ENCODE data around the gene PSMA3. TPM values are rescaled to one million over a fixed set of nuclear protein-coding genes. Genes with fewer than 3 reads are reported as not detected.
"Not testable (repeated sequence)": the region's sequence is repeated elsewhere in the genome, so short reads cannot be mapped to it uniquely, and the experiment has no call there.

The PSMA3 gene
- polyA plus RNA-seq, 3 donors: 59.9 to 170 (median 147) TPM

GRCh38 chr14:58258156-58258555, 13.5 kb downstream of the PSMA3 start:
- WGBS (ENCODE audit: insufficient coverage): no CpG with 5 or more reads among the region's 4 CpGs
- peak overlapping the region in 1 of 7 donors; percentile 32 for H3K27ac Mint-ChIP-seq
- intact Hi-C loops (cut with micrococcal nuclease): no loop called here

DNA sequence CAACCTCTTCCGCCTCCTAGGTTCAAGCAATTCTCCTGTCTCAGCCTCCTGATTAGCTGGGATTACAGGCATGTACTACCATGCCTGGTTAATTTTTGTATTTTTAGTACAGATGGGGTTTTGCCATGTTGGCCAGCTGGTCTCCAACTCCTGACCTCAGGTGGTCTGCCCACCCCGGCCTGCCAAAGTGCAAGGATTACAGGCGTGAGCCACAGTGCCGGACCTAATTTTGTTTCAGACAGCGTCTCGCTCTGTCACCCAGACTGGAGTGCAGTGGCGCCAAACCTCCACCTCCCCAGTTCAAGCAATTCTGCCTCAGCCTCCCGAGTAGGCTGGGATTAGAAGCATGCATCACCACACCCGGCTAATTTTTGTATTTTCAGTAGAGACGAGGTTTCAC, 17.4 kb downstream of the PSMA3 start:
- Histone ChIP-seq H3K79me2 (ENCODE audit: insufficient read depth, low read length) (peaks cover 56% of the 10 kb centered on the region), H3K36me3 (replicated peaks in 1 of 2; ENCODE audit: control insufficient read depth in 1 of 2, insufficient read depth in 2 of 2, low read length in 2 of 2) (peaks cover 94 to 100% of the 10 kb centered on the region in 2 donors), H4K20me1 (ENCODE audit: insufficient read depth, low read length) (peaks cover 97% of the 10 kb centered on the region)
- Mint-ChIP-seq H3K36me3 (peaks cover 66 to 87% of the 10 kb centered on the region in 2 donors), H3K27ac (peak overlapping the region in 1 of 7 donors; percentile 66)
- H3K4me3 ChIP-seq (replicated peaks in 1 of 3; ENCODE audit: low read depth in 2 of 3, low read length in 3 of 3); H3K9me3 ChIP-seq (replicated peaks in 1 of 2; ENCODE audit: control insufficient read depth in 1 of 2, insufficient read depth in 1 of 2, low read length in 2 of 2); H3K27ac ChIP-seq (ENCODE audit: low read depth in 1 of 2, low read length in 2 of 2); H3K27me3 Mint-ChIP-seq (ENCODE audit: low read depth in 3 of 3); H3K4me2 ChIP-seq (replicated peaks; ENCODE audit: extremely low read depth, low read length, poor library complexity, severe bottlenecking); H3K4me1 Mint-ChIP-seq; DNase-seq; H2AFZ ChIP-seq (ENCODE audit: insufficient read depth, low read depth, low read length, poor library complexity, severe bottlenecking); H3K27me3 ChIP-seq (ENCODE audit: control insufficient read depth in 2 of 2, insufficient read depth in 2 of 2, low read length in 2 of 2); H3K9me3 Mint-ChIP-seq; H3K9ac ChIP-seq (ENCODE audit: insufficient read depth, low read length, poor library complexity, severe bottlenecking); intact Hi-C loops (cut with micrococcal nuclease); H3K4me3 Mint-ChIP-seq; H3K4me1 ChIP-seq (ENCODE audit: control insufficient read depth in 1 of 2, insufficient read depth in 2 of 2, low read length in 2 of 2): not testable (repeated sequence)
- WGBS (ENCODE audit: insufficient coverage): 97% methylated on average over 7 of the region's 10 CpGs

More at GRCh38 chr14:58258156-58258555, 13.5 kb downstream of the PSMA3 start:
- Mint-ChIP-seq H3K4me1 (no peaks in the 10 kb centered on the region), H3K36me3 (peaks cover 49 to 80% of the 10 kb centered on the region in 2 donors), H3K27me3 (ENCODE audit: low read depth in 3 of 3) (no peaks in the 10 kb centered on the region), H3K4me3 (no peak overlapping the region), H3K9me3 (no peaks in the 10 kb centered on the region)
- no peak for DNase-seq
- no peaks in the 10 kb centered on the region for H3K27me3 ChIP-seq (ENCODE audit: control insufficient read depth in 2 of 2, insufficient read depth in 2 of 2, low read length in 2 of 2)
- peaks cover 55% of the 10 kb centered on the region for H3K79me2 ChIP-seq (ENCODE audit: insufficient read depth, low read length)
- no peak overlapping the region for H3K4me3 ChIP-seq (replicated peaks in 1 of 3; ENCODE audit: low read depth in 2 of 3, low read length in 3 of 3)
- H3K9me3 ChIP-seq (replicated peaks in 1 of 2; ENCODE audit: control insufficient read depth in 1 of 2, insufficient read depth in 1 of 2, low read length in 2 of 2): no peaks in the 10 kb centered on the region
- no peak overlapping the region for H3K27ac ChIP-seq (ENCODE audit: low read depth in 1 of 2, low read length in 2 of 2)
- TF ChIP-seq CTCF (IDR thresholded peaks at IDR 0.05): no peak
- peaks cover 85% of the 10 kb centered on the region for H4K20me1 ChIP-seq (ENCODE audit: insufficient read depth, low read length)
- no peak overlapping the region for H3K4me2 ChIP-seq (replicated peaks; ENCODE audit: extremely low read depth, low read length, poor library complexity, severe bottlenecking)
- H3K4me1 ChIP-seq (ENCODE audit: control insufficient read depth in 1 of 2, insufficient read depth in 2 of 2, low read length in 2 of 2): no peaks in the 10 kb centered on the region
- H2AFZ ChIP-seq (ENCODE audit: insufficient read depth, low read depth, low read length, poor library complexity, severe bottlenecking): no peak overlapping the region
- peaks cover 86 to 98% of the 10 kb centered on the region in 2 donors for H3K36me3 ChIP-seq (replicated peaks in 1 of 2; ENCODE audit: control insufficient read depth in 1 of 2, insufficient read depth in 2 of 2, low read length in 2 of 2)
- H3K9ac ChIP-seq (ENCODE audit: insufficient read depth, low read length, poor library complexity, severe bottlenecking): no peak overlapping the region

All from CD14-positive monocyte (primary cell).